Liver (tissue), 9 donors: Measurements from ENCODE around the gene XYLT1. TPM values are rescaled to one million over a fixed set of nuclear protein-coding genes. Genes with fewer than 3 reads are reported as not detected.

ENCODE experiments used
- DNase-seq: peaks from one replicate; pipeline ENCODE4 v3.0.0-alpha.2; 2017; ENCODE audit warnings: low spot score
- H3K27ac ChIP-seq, 2 donors: one replicate each; pipeline ENCODE4 v1.7.0; 2013; ENCODE audit warnings: inconsistent platforms in 2 of 2, low read length in 2 of 2, control low read depth in 1 of 2, low read depth in 1 of 2, mild to moderate bottlenecking in 1 of 2
- H3K27me3 ChIP-seq, 4 donors: one replicate each; pipeline versions ENCODE4 v1.6.1 to v1.7.0; 2013; ENCODE audit warnings: low read length in 3 of 4, inconsistent platforms in 1 of 4, mild to moderate bottlenecking in 1 of 4, moderate library complexity in 1 of 4; ENCODE audit not compliant: control insufficient read depth in 4 of 4, insufficient read depth in 4 of 4
- H3K36me3 ChIP-seq, 4 donors: one replicate each; pipeline versions ENCODE4 v1.6.1 to v1.7.0; 2013; ENCODE audit warnings: low read length in 3 of 4, mild to moderate bottlenecking in 3 of 4, low read depth in 1 of 4, moderate library complexity in 1 of 4; ENCODE audit not compliant: control insufficient read depth in 4 of 4, insufficient read depth in 3 of 4
- H3K4me1 ChIP-seq, 4 donors: one replicate each; pipeline versions ENCODE4 v1.6.1 to v1.7.0; 2013; ENCODE audit warnings: low read length in 3 of 4, mild to moderate bottlenecking in 3 of 4, moderate library complexity in 1 of 4; ENCODE audit not compliant: control insufficient read depth in 4 of 4, insufficient read depth in 4 of 4
- H3K4me3 ChIP-seq, 3 donors: one replicate each; pipeline versions ENCODE4 v1.6.1 to v1.7.0; 2013; ENCODE audit warnings: low read length in 3 of 3, control low read depth in 1 of 3, low read depth in 1 of 3, mild to moderate bottlenecking in 1 of 3
- H3K9ac ChIP-seq, 2 donors: one replicate each; pipeline ENCODE4 v1.7.0; 2013; ENCODE audit warnings: low read length in 2 of 2, mild to moderate bottlenecking in 2 of 2, moderate library complexity in 2 of 2, control low read depth in 1 of 2, low read depth in 1 of 2
- H3K9me3 ChIP-seq, 4 donors: one replicate each; pipeline versions ENCODE4 v1.6.1 to v1.7.0; 2013; ENCODE audit warnings: low read length in 3 of 4; ENCODE audit not compliant: control insufficient read depth in 4 of 4
- ATF3 ChIP-seq: IDR thresholded peaks from 2 replicates; pipeline ENCODE4 v1.6.1; 2016; ENCODE audit warnings: antibody characterized with exemption
- CTCF ChIP-seq: fragments of 150-350 bp; IDR thresholded peaks from 2 replicates; pipeline ENCODE4 v1.5.1; 2017; ENCODE audit warnings: improper control_type of control experiment, low read depth, low read length; ENCODE audit not compliant: missing input control
- EGR1 ChIP-seq, 2 donors: IDR thresholded peaks; 2 replicates each; pipeline ENCODE4 v1.6.1; 2016 to 2018; ENCODE audit warnings: antibody characterized with exemption in 2 of 2, low read depth in 2 of 2
- FOXA1 ChIP-seq: IDR thresholded peaks from 2 replicates; pipeline ENCODE4 v1.6.1; 2016; ENCODE audit warnings: antibody characterized with exemption
- FOXA2 ChIP-seq: IDR thresholded peaks from 2 replicates; pipeline ENCODE4 v1.6.1; 2016; ENCODE audit warnings: antibody characterized with exemption
- GABPA ChIP-seq, 2 donors: IDR thresholded peaks in 1 of 2; conservative IDR thresholded peaks in 1 of 2; 2 replicates each; pipeline ENCODE4 v1.6.1; 2016; ENCODE audit warnings: antibody characterized with exemption in 2 of 2, mild to moderate bottlenecking in 1 of 2, moderate library complexity in 1 of 2
- HNF4A ChIP-seq, 2 donors: conservative IDR thresholded peaks; 2 replicates each; pipeline ENCODE4 v1.6.1; 2016; ENCODE audit warnings: antibody characterized with exemption in 2 of 2, mild to moderate bottlenecking in 2 of 2
- HNF4G ChIP-seq: IDR thresholded peaks from 2 replicates; pipeline ENCODE4 v1.6.1; 2016; ENCODE audit warnings: antibody characterized with exemption
- JUND ChIP-seq, 2 donors: IDR thresholded peaks; 2 replicates each; pipeline ENCODE4 v1.6.1; 2016; ENCODE audit warnings: antibody characterized with exemption in 2 of 2
- MAX ChIP-seq: IDR thresholded peaks from 2 replicates; pipeline ENCODE4 v1.6.1; 2016; ENCODE audit warnings: antibody characterized with exemption
- NR2F2 ChIP-seq: IDR thresholded peaks from 2 replicates; pipeline ENCODE4 v1.6.1; 2016; ENCODE audit warnings: antibody characterized with exemption
- RAD21 ChIP-seq, 2 donors: IDR thresholded peaks; 2 replicates each; pipeline ENCODE4 v1.6.1; 2016; ENCODE audit warnings: antibody characterized with exemption in 2 of 2, mild to moderate bottlenecking in 2 of 2
- REST ChIP-seq: IDR thresholded peaks from 2 replicates; pipeline ENCODE4 v1.6.1; 2016; ENCODE audit warnings: antibody characterized with exemption, mild to moderate bottlenecking
- RXRA ChIP-seq, 2 donors: IDR thresholded peaks; 2 replicates each; pipeline ENCODE4 v1.6.1; 2017 to 2018; ENCODE audit warnings: antibody characterized with exemption in 2 of 2, mild to moderate bottlenecking in 1 of 2
- SP1 ChIP-seq: IDR thresholded peaks from 2 replicates; pipeline ENCODE4 v1.6.1; 2018; ENCODE audit warnings: antibody characterized with exemption, mild to moderate bottlenecking
- TAF1 ChIP-seq: conservative IDR thresholded peaks from 2 replicates; pipeline ENCODE4 v1.6.1; 2016; ENCODE audit warnings: antibody characterized with exemption, mild to moderate bottlenecking
- YY1 ChIP-seq: IDR thresholded peaks from 2 replicates; pipeline ENCODE4 v1.6.1; 2016; ENCODE audit warnings: antibody characterized with exemption, mild to moderate bottlenecking
- ZBTB33 ChIP-seq: IDR thresholded peaks from 2 replicates; pipeline ENCODE4 v1.6.1; 2016; ENCODE audit warnings: antibody characterized with exemption
- WGBS: extraction: QIAGEN DNeasy Blood & Tissue Kit; methylation state at CpG from one replicate; pipeline ENCODE4 v1.1.7; 2013; 5-methylcytosine and 5-hydroxymethylcytosine counted together
- polyA plus RNA-seq, 2 donors: library from polyadenylated mRNA; stranded (reverse) in 1 of 2; unstranded in 1 of 2; fragments of 200-250 nt in 1 of 2; fragments of >200 nt in 1 of 2; fragmentation: Nextera tagmentation in 1 of 2; extraction: Ambion mirVana in 1 of 2; gene quantifications; one replicate each; pipeline versions ENCODE4 v1.2.1 to v1.2.3, GENCODE V29; 2013 to 2015
- total RNA-seq, 2 donors: library from RNA; depleted of rRNA; stranded (reverse); fragments of >200 nt; gene quantifications; one replicate each; pipeline ENCODE4 v1.2.3, GENCODE V29; 2014
- donor health status: healthy.
- donor health status: healthy.
- donor health status: healthy.
- donor health status: healthy.
- donor health status: healthy.

Gene XYLT1
- total and polyA plus RNA-seq, 4 donors = 0.25 to 2.3 (median 0.53) TPM

- no peaks in the 10 kb centered on the region for H3K27me3 ChIP-seq
These were observed 60.9 kb downstream of the XYLT1 start for GRCh38 chr16:17409894-17410293.

More at GRCh38 chr16:17409894-17410293, 60.9 kb downstream of the XYLT1 start:
- 77% methylated on average over 3 of the region's 3 CpGs for WGBS
- Histone ChIP-seq H3K9ac (no peak overlapping the region), H3K36me3 (no peaks in the 10 kb centered on the region), H3K9me3 (peaks cover 2 to 6% (median 4%) of the 10 kb centered on the region in 4 donors), H3K4me3 (no peak overlapping the region), H3K27ac (no peak overlapping the region), H3K4me1 (no peaks in the 10 kb centered on the region)
- TF ChIP-seq RXRA (IDR thresholded peaks at IDR 0.05) = no peak
- no peak for TF ChIP-seq TAF1
- no peak for TF ChIP-seq RAD21 (IDR thresholded peaks at IDR 0.05)
- TF ChIP-seq GABPA (IDR thresholded peaks at IDR 0.05 in 1 of 2, conservative IDR thresholded peaks at IDR 0.05 in 1 of 2) = no peak
- no peak for TF ChIP-seq FOXA2
- TF ChIP-seq CTCF = no peak
- no peak for TF ChIP-seq MAX
- TF ChIP-seq REST = no peak
- TF ChIP-seq JUND (IDR thresholded peaks at IDR 0.05) = no peak
- TF ChIP-seq FOXA1 = no peak
- TF ChIP-seq SP1 = no peak
- TF ChIP-seq NR2F2 = no peak
- no peak for TF ChIP-seq EGR1 (IDR thresholded peaks at IDR 0.05; ENCODE audit: low read depth in 2 of 2)
- no peak for TF ChIP-seq ZBTB33
- TF ChIP-seq HNF4G = no peak
- no peak for TF ChIP-seq YY1
- TF ChIP-seq ATF3 = no peak
- no peak for TF ChIP-seq HNF4A (conservative IDR thresholded peaks at IDR 0.05)
- DNase-seq = no peak
